ENCODE measurements around the gene ZG16.

ZG16 gene

GRCh38 chr16:29804020-29804419, 26.0 kb downstream of the ZG16 start:
- TF ChIP-seq CTCF (IDR thresholded peaks at IDR 0.05; ENCODE audit: low read depth, low read length, missing control alignments): no peak
- no peak overlapping the region; the same call in 1 of the 2 replicates for H3K4me3 ChIP-seq (replicated peaks; ENCODE audit: low read depth, low read length)

GRCh38 chr16:29804455-29805231, 26.6 kb downstream of the ZG16 start:
- no peak for TF ChIP-seq CTCF (IDR thresholded peaks at IDR 0.05; ENCODE audit: low read depth, low read length, missing control alignments)
- DNase-seq (ENCODE audit: extremely low read depth, low read depth): no peak

More at GRCh38 chr16:29804020-29804419, 26.0 kb downstream of the ZG16 start:
- DNase-seq (ENCODE audit: extremely low read depth, low read depth): no peak

GRCh38 chr16:29805232-29806098, 27.4 kb downstream of the ZG16 start:
- TF ChIP-seq CTCF (IDR thresholded peaks at IDR 0.05; ENCODE audit: low read depth, low read length, missing control alignments): no peak
- peak overlapping the region; percentile 65 for H3K4me3 ChIP-seq (replicated peaks; ENCODE audit: low read depth, low read length)
- DNase-seq (ENCODE audit: extremely low read depth, low read depth): no peak

More at GRCh38 chr16:29804455-29805231, 26.6 kb downstream of the ZG16 start:
- H3K4me3 ChIP-seq (replicated peaks; ENCODE audit: low read depth, low read length): peak overlapping the region; percentile 65

- no peak for TF ChIP-seq CTCF (IDR thresholded peaks at IDR 0.05; ENCODE audit: low read depth, low read length, missing control alignments)
- peak within 1 kb of the TSS; percentile 74 for H3K4me3 ChIP-seq (replicated peaks; ENCODE audit: low read depth, low read length)
- no peak for DNase-seq (ENCODE audit: extremely low read depth, low read depth)
These were observed 28.1 kb downstream of the ZG16 start, which contains the start of gene MAZ for GRCh38 chr16:29806099-29806579. TSS of gene MAZ (plus strand) at chr16:29806529. CDS start at chr16:29806702, 173 bp downstream.

GRCh38 chr16:29806641-29807425, 28.8 kb downstream of the ZG16 start:
- no peak for TF ChIP-seq CTCF (IDR thresholded peaks at IDR 0.05; ENCODE audit: low read depth, low read length, missing control alignments)
- no peak for DNase-seq (ENCODE audit: extremely low read depth, low read depth)
- H3K4me3 ChIP-seq (replicated peaks; ENCODE audit: low read depth, low read length): peak overlapping the region; percentile 74
